PC-3 (cell line): Measurements from ENCODE around the gene ZNF236.

Source experiments
- CTCF ChIP-seq: fragments of 300-600 bp; sonication (generic); conservative IDR thresholded peaks from 2 replicates; pipeline ENCODE4 v1.5.1; 2017; ENCODE audit warnings: antibody characterized with exemption, low read depth, mild to moderate bottlenecking, low read length
- EZH2 ChIP-seq: fragments of 300-600 bp; sonication (generic); IDR thresholded peaks from one replicate; pipeline ENCODE4 v1.6.1; 2017; ENCODE audit warnings: antibody characterized with exemption, mild to moderate bottlenecking, low read length; ENCODE audit not compliant: unreplicated experiment

GRCh38 chr18:76997951-76998808 lies 175.8 kb downstream of the ZNF236 start:
- TF ChIP-seq EZH2 (no peak), CTCF (no peak)
